ENCODE data around the gene PRPF38A.
A peak's percentile ranks its signal among the peaks of the same experiment; 100 is the strongest.

The PRPF38A gene

DNA sequence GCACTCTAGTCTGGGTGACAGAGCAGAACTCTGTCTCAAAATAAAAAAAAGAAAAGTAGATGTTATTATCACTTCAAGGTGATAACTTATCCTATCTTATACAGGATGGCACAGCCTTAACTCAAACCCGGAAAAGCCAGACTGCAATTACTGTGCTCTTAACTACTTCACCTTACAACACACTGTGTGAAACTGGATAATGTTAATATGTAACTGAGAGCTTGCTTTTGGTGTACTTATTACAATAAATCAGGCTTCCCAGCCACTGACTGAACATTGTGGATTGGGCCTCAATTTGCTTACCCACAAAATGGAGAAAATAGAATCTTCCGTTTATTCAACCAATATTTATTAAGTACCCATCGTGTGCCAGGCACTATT lies 1.6 kb upstream of the PRPF38A start:
- DNase-seq (ENCODE audit: extremely low read depth, low read depth) = no peak
- no peak for TF ChIP-seq CTCF (IDR thresholded peaks at IDR 0.05; ENCODE audit: low read depth, low read length)

DNA sequence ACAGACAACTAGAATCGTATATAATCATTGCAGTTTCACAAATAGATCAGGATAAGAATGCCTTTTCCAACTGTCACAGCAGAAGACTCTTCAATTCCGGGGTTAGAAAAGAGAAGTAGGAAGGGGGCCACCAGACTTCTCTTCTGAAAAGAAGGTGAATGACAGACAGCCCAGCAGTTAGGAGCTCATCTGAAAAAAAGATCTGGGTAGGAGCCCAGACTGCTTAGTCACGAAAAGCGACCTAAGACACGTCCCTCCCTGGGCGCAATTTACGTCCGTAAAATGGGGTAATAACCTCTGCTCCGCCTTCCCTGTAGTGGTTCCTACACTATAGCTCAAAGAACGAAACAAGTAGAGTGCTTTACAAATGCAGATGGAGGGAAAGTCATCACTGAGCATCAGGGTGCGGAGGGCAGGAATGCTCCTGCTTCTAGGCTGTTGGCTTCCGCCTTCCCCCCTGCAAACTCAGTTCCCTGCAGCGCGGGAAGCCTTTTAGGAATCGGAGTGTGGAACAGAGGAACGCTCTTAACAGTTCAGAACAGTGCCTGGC lies 761 bp upstream of the PRPF38A start:
- DNase-seq (ENCODE audit: extremely low read depth, low read depth) = peak; percentile 19
- TF ChIP-seq CTCF (IDR thresholded peaks at IDR 0.05; ENCODE audit: low read depth, low read length) = no peak

- TF ChIP-seq CTCF (IDR thresholded peaks at IDR 0.05; ENCODE audit: low read depth, low read length) = no peak
These were observed 555 bp downstream of the PRPF38A start for GRCh38 chr1:52404975-52405338.

DNA sequence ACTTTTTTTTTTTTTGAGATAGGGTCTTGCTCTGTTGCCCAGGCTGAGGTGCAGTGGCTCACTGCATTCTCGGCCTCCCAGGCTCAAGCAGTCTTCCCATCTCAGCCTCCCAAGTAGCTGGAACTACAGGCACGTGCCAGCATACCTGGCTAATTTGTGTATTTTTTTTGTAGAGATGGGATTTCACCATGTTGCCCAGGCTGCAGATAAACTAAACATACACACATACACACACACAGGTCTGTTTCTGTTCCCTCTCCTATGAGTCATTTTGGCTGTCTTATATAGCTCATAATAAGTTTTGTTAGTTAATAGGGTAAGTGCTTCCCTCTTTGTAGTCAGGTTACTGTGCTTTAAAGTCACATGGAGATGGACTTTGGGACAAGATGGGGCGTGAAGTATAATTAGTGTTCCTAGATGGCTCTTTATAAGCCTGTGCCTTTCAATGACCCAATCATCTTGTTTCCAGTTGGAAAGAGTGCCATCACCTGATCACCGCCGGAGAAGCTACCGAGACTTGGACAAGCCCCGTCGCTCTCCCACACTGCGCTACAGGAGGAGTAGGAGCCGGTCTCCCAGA lies 9.1 kb downstream of the PRPF38A start:
- no peak for DNase-seq (ENCODE audit: extremely low read depth, low read depth)
- TF ChIP-seq CTCF (IDR thresholded peaks at IDR 0.05; ENCODE audit: low read depth, low read length) = no peak

More at GRCh38 chr1:52404975-52405338, 555 bp downstream of the PRPF38A start:
- no peak for DNase-seq (ENCODE audit: extremely low read depth, low read depth)

DNA sequence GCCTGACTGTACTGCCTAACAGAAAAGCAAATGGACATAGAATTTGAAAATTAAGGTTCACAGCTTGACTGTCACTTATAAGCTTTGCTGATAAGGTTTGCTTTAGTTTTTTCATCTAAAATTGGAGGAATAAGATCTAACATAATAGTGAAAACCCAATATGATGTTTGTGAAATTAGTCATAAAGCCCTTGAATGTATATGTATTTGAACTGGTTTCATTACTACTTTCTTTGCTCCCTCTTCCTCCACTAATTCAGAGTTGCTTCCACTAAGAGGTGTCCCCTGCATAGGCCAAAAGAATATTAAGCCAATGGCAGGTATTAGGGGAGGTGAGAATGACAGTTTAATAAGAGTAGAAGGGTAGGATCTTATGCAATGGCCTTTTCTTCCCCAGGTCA lies 10.5 kb downstream of the PRPF38A start:
- DNase-seq (ENCODE audit: extremely low read depth, low read depth) = no peak
- no peak for TF ChIP-seq CTCF (IDR thresholded peaks at IDR 0.05; ENCODE audit: low read depth, low read length)

GRCh38 chr1:52416811-52417210 lies 12.4 kb downstream of the PRPF38A start:
- no peak for TF ChIP-seq CTCF (IDR thresholded peaks at IDR 0.05; ENCODE audit: low read depth, low read length)
- DNase-seq (ENCODE audit: extremely low read depth, low read depth) = no peak

GRCh38 chr1:52420713-52421112 lies 16.3 kb downstream of the PRPF38A start:
- no peak for TF ChIP-seq CTCF (IDR thresholded peaks at IDR 0.05; ENCODE audit: low read depth, low read length)
- DNase-seq (ENCODE audit: extremely low read depth, low read depth) = no peak
